Smooth muscle cell (in vitro differentiated cells): ENCODE data around the gene DLL1. TPM values are rescaled to one million over a fixed set of nuclear protein-coding genes. Genes with fewer than 3 reads are reported as not detected.

Experiments used
- DNase-seq: peaks from one replicate; lab custom pipeline; 2025; ENCODE audit not compliant: unreplicated experiment; lab: John Stamatoyannopoulos, UW
- H2AFZ ChIP-seq: fragments of 200-600 bp; sonication (generic); 2 replicates; pipeline ENCODE4 v1.6.0; 2016; ENCODE audit warnings: antibody characterized with exemption, low read depth, mild to moderate bottlenecking
- H3F3A ChIP-seq: fragments of 200-600 bp; sonication (generic); 2 replicates; pipeline ENCODE4 v1.6.0; 2017; ENCODE audit warnings: antibody characterized with exemption, low read depth
- H3K27ac ChIP-seq: fragments of 200-600 bp; sonication (generic); 2 replicates; pipeline ENCODE4 v1.5.1; 2016; ENCODE audit warnings: low read depth, mild to moderate bottlenecking
- H3K27me3 ChIP-seq: fragments of 200-600 bp; sonication (generic); 2 replicates; pipeline ENCODE4 v1.6.1; 2016; ENCODE audit warnings: low read depth, mild to moderate bottlenecking
- H3K36me3 ChIP-seq: fragments of 200-600 bp; sonication (generic); 2 replicates; pipeline ENCODE4 v1.5.1; 2016; ENCODE audit warnings: low read depth
- H3K4me1 ChIP-seq: fragments of 200-600 bp; sonication (generic); 2 replicates; pipeline ENCODE4 v1.5.1; 2016; ENCODE audit warnings: low read depth
- H3K4me2 ChIP-seq: fragments of 200-600 bp; sonication (generic); 2 replicates; pipeline ENCODE4 v1.6.0; 2016; ENCODE audit warnings: mild to moderate bottlenecking
- H3K4me3 ChIP-seq: fragments of 200-600 bp; sonication (generic); 2 replicates; pipeline ENCODE4 v1.5.1; 2016; ENCODE audit warnings: mild to moderate bottlenecking
- H3K79me2 ChIP-seq: fragments of 200-600 bp; sonication (generic); 2 replicates; pipeline ENCODE4 v1.6.0; 2016; ENCODE audit warnings: low read depth, mild to moderate bottlenecking
- H3K9ac ChIP-seq: fragments of 200-600 bp; sonication (generic); 2 replicates; pipeline ENCODE4 v1.6.0; 2016; ENCODE audit warnings: low read depth
- H3K9me3 ChIP-seq: fragments of 200-600 bp; sonication (generic); replicated peaks from 2 replicates; pipeline ENCODE4 v1.5.1; 2016; ENCODE audit warnings: low read depth
- H4K20me1 ChIP-seq: fragments of 200-600 bp; sonication (generic); 2 replicates; pipeline ENCODE4 v1.6.0; 2016; ENCODE audit warnings: low read depth
- CTCF ChIP-seq: fragments of 200-600 bp; sonication (generic); IDR thresholded peaks from 2 replicates; pipeline ENCODE4 v1.5.1; 2017; ENCODE audit warnings: borderline replicate concordance, mild to moderate bottlenecking, antibody characterized with exemption; ENCODE audit not compliant: insufficient read depth, poor library complexity, severe bottlenecking
- WGBS: methylation state at CpG from one replicate; pipeline ENCODE4 v1.1.7; 2016; ENCODE audit warnings: low lambda C conversion rate; 5-methylcytosine and 5-hydroxymethylcytosine counted together
- polyA plus RNA-seq: library from polyadenylated mRNA; unstranded; fragments of >200 nt; fragmentation: Nextera tagmentation; extraction: Ambion mirVana; gene quantifications from 2 replicates; pipeline ENCODE4 v1.2.1, GENCODE V29; 2016
- total RNA-seq: library from RNA; depleted of rRNA; stranded (reverse); fragments of >200 nt; gene quantifications from 2 replicates; pipeline ENCODE4 v1.2.3, GENCODE V29; 2014

DLL1 gene
- total and polyA plus RNA-seq, 2 experiments from 2014 or later, result 0.36 to 0.70 TPM

- Histone ChIP-seq H4K20me1 (no peaks in the 10 kb centered on the region), H2AFZ (no peak overlapping the region), H3K4me2 (no peak overlapping the region), H3K27ac (no peak overlapping the region), H3K4me1 (peaks cover 9% of the 10 kb centered on the region), H3K79me2 (no peaks in the 10 kb centered on the region), H3K4me3 (no peak overlapping the region), H3F3A (no peaks in the 10 kb centered on the region), H3K36me3 (no peaks in the 10 kb centered on the region), H3K9ac (no peak overlapping the region), H3K27me3 (peaks cover 28% of the 10 kb centered on the region), H3K9me3 (no peaks in the 10 kb centered on the region)
- DNase-seq, result no peak
- WGBS, result 71% methylated on average over 48 of the region's 48 CpGs
- no peak for TF ChIP-seq CTCF
These were observed 9.3 kb downstream of the DLL1 start for GRCh38 chr6:170281331-170282292.

- no peaks in the 10 kb centered on the region for H3K36me3 ChIP-seq
- H3K27me3 ChIP-seq, result peaks cover 29% of the 10 kb centered on the region
- no peak overlapping the region for H3K27ac ChIP-seq
- TF ChIP-seq CTCF, result no peak
- no peaks in the 10 kb centered on the region for H3K9me3 ChIP-seq
- H3K4me3 ChIP-seq, result peak overlapping the region; percentile 26
- H2AFZ ChIP-seq, result no peak overlapping the region
- H3K79me2 ChIP-seq, result no peaks in the 10 kb centered on the region
- no peaks in the 10 kb centered on the region for H3K4me1 ChIP-seq
- DNase-seq, result no peak
- peak overlapping the region; percentile 67 for H3K4me2 ChIP-seq
- 81% methylated on average over 23 of the region's 23 CpGs for WGBS
- H3K9ac ChIP-seq, result no peak overlapping the region
- no peaks in the 10 kb centered on the region for H4K20me1 ChIP-seq
- no peaks in the 10 kb centered on the region for H3F3A ChIP-seq
These were observed 10.2 kb downstream of the DLL1 start for GRCh38 chr6:170280689-170281045.

- Histone ChIP-seq H3F3A (no peaks in the 10 kb centered on the region), H3K4me3 (peak overlapping the region; percentile 26), H3K79me2 (no peaks in the 10 kb centered on the region), H3K36me3 (no peaks in the 10 kb centered on the region), H3K27ac (no peak overlapping the region), H3K9ac (no peak overlapping the region), H3K4me1 (no peaks in the 10 kb centered on the region), H3K27me3 (peaks cover 31% of the 10 kb centered on the region), H3K9me3 (no peaks in the 10 kb centered on the region), H4K20me1 (no peaks in the 10 kb centered on the region), H2AFZ (no peak overlapping the region), H3K4me2 (peak overlapping the region; percentile 67)
- TF ChIP-seq CTCF, result no peak
- 76% methylated on average over 36 of the region's 36 CpGs for WGBS
- no peak for DNase-seq
These were observed 10.7 kb downstream of the DLL1 start for GRCh38 chr6:170279977-170280688.
